SU-DHL-6 (cell line): ENCODE measurements around the gene AKT1.
A peak's percentile ranks its signal among the peaks of the same experiment; 100 is the strongest.

Experiments used
- H2AFZ ChIP-seq: fragments of 200-600 bp; sonication (generic); 2 replicates; pipeline ENCODE4 v1.6.1; 2014; ENCODE audit warnings: low read depth, mild to moderate bottlenecking, moderate library complexity, mixed read lengths, antibody characterized with exemption, low read length; ENCODE audit not compliant: severe bottlenecking
- H3F3A ChIP-seq: fragments of 200-600 bp; shearing (Covaris generic); 2 replicates; pipeline ENCODE4 v1.6.0; 2016; ENCODE audit warnings: antibody characterized with exemption, mild to moderate bottlenecking; ENCODE audit not compliant: insufficient read depth
- H3K27ac ChIP-seq: fragments of 200-600 bp; sonication (generic); 2 replicates; pipeline ENCODE4 v1.5.1; 2016; ENCODE audit warnings: low read depth, mild to moderate bottlenecking, low read length, moderate library complexity, mixed read lengths
- H3K27me3 ChIP-seq: fragments of 200-600 bp; sonication (generic), shearing (Covaris generic); 2 replicates; pipeline ENCODE4 v1.6.0; 2014; ENCODE audit warnings: mild to moderate bottlenecking, low read length
- H3K36me3 ChIP-seq: fragments of 200-600 bp; sonication (generic); 2 replicates; pipeline ENCODE4 v1.6.1; 2014; ENCODE audit warnings: mild to moderate bottlenecking, low read length, mixed read lengths
- H3K4me2 ChIP-seq: fragments of 300-600, 200-600 bp; shearing (Covaris generic), sonication (generic); 2 replicates; pipeline ENCODE4 v1.6.0; 2014; ENCODE audit warnings: low read length, low read depth, mild to moderate bottlenecking; ENCODE audit not compliant: poor library complexity, severe bottlenecking
- H3K4me3 ChIP-seq: fragments of 200-600 bp; sonication (generic); 2 replicates; pipeline ENCODE4 v1.5.1; 2014; ENCODE audit warnings: antibody characterized with exemption, low read length, mild to moderate bottlenecking, mixed read lengths; ENCODE audit not compliant: insufficient read depth, poor library complexity, severe bottlenecking
- H3K79me2 ChIP-seq: fragments of 200-600 bp; sonication (generic); 2 replicates; pipeline ENCODE4 v1.6.1; 2014; ENCODE audit warnings: mild to moderate bottlenecking, low read length, moderate library complexity; ENCODE audit not compliant: insufficient read depth
- H3K9ac ChIP-seq: fragments of 200-600 bp; sonication (generic); 2 replicates; pipeline ENCODE4 v1.7.0; 2014; ENCODE audit warnings: mild to moderate bottlenecking, low read length
- H3K9me2 ChIP-seq: fragments of 200-600 bp; sonication (generic); replicated peaks from 2 replicates; pipeline ENCODE4 v1.6.1; 2014; ENCODE audit warnings: low read length; ENCODE audit not compliant: insufficient read depth
- H3K9me3 ChIP-seq: fragments of 200-600 bp; sonication (generic); 2 replicates; pipeline ENCODE4 v1.6.1; 2014; ENCODE audit warnings: low read length, mixed read lengths; ENCODE audit not compliant: insufficient read depth
- H4K20me1 ChIP-seq: fragments of 200-600 bp; sonication (generic); 2 replicates; pipeline ENCODE4 v1.6.1; 2014; ENCODE audit warnings: low read depth, mild to moderate bottlenecking, antibody characterized with exemption, low read length, moderate library complexity, mixed read lengths
- EZH2phosphoT487 ChIP-seq: fragments of 200-600 bp; sonication (generic), shearing (Covaris generic); conservative IDR thresholded peaks from 2 replicates; pipeline ENCODE4 v1.6.1; 2018; ENCODE audit warnings: mild to moderate bottlenecking, antibody characterized with exemption, low read length, moderate library complexity, mixed read lengths
- TF ChIP-seq, protein P1 (sequence below): fragments of 200-600 bp; sonication (generic); IDR thresholded peaks from one replicate; pipeline ENCODE4 v1.5.1; 2017; ENCODE audit warnings: antibody characterized with exemption, mild to moderate bottlenecking, low read length, moderate library complexity; ENCODE audit not compliant: insufficient read depth, poor library complexity, severe bottlenecking

AKT1 gene

DNA sequence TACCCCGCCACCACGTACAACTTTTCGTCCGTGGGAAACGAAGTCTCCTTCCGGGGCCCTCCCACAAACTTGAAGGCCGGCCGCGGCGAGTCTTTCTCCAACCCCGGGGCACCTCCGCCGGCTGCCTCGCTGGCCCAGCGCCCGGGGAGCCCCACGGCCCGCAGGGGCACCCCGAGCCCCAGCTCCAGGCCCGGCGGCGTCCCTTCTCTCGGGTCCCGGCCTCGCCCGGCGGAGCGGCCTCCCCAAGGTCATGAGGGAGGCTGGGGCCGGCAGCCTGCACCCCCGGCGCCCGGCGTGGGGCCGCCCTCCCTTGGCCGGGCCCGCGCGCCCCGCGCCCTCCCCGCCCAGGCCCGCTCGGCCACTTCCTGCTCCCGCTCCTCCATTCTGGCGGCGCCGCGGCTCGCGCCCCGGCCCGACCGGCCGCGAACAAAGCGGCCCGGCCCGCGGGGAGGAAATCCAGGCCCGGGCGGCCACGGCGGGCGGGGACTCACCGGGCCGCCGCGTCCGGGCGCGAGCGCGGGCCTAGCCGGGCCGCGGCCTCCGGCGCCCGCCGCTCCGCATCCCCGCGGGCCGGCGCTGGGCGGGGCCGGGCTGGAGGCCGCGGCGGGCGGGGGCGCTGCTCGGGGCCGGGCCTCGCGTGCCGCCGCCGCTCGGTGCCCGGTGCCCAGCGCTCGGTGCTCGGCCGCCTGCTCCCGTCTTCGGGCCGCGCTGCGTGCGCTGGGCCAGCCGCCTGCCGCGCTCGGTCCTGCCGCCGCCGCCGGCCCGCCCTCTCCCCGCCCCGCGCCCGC, at the start of gene AKT1:
Gene AKT1, minus strand, starts transcription at position 756 of the 788 bp plus-strand sequence. CDS start 3,105 bp downstream, outside the sequence.
- no peak for TF ChIP-seq EZH2phosphoT487
- TF ChIP-seq, protein P1, sequence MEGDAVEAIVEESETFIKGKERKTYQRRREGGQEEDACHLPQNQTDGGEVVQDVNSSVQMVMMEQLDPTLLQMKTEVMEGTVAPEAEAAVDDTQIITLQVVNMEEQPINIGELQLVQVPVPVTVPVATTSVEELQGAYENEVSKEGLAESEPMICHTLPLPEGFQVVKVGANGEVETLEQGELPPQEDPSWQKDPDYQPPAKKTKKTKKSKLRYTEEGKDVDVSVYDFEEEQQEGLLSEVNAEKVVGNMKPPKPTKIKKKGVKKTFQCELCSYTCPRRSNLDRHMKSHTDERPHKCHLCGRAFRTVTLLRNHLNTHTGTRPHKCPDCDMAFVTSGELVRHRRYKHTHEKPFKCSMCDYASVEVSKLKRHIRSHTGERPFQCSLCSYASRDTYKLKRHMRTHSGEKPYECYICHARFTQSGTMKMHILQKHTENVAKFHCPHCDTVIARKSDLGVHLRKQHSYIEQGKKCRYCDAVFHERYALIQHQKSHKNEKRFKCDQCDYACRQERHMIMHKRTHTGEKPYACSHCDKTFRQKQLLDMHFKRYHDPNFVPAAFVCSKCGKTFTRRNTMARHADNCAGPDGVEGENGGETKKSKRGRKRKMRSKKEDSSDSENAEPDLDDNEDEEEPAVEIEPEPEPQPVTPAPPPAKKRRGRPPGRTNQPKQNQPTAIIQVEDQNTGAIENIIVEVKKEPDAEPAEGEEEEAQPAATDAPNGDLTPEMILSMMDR = no peak
- Histone ChIP-seq H3K27me3 (no peaks in the 10 kb centered on the region), H3K27ac (peak within 1 kb of the TSS; percentile 36), H3K4me2 (peak within 1 kb of the TSS; percentile 88), H3K9me3 (no peaks in the 10 kb centered on the region), H4K20me1 (no peaks in the 10 kb centered on the region), H3K9me2 (no peaks in the 10 kb centered on the region), H3K4me3 (peak within 1 kb of the TSS; percentile 71), H3K36me3 (no peaks in the 10 kb centered on the region), H3K9ac (peak within 1 kb of the TSS; percentile 85), H3K79me2 (peaks cover 8% of the 10 kb centered on the region; the same call in 1 of the 2 replicates), H3F3A (peaks cover 19% of the 10 kb centered on the region), H2AFZ (peak within 1 kb of the TSS; percentile 91)

DNA sequence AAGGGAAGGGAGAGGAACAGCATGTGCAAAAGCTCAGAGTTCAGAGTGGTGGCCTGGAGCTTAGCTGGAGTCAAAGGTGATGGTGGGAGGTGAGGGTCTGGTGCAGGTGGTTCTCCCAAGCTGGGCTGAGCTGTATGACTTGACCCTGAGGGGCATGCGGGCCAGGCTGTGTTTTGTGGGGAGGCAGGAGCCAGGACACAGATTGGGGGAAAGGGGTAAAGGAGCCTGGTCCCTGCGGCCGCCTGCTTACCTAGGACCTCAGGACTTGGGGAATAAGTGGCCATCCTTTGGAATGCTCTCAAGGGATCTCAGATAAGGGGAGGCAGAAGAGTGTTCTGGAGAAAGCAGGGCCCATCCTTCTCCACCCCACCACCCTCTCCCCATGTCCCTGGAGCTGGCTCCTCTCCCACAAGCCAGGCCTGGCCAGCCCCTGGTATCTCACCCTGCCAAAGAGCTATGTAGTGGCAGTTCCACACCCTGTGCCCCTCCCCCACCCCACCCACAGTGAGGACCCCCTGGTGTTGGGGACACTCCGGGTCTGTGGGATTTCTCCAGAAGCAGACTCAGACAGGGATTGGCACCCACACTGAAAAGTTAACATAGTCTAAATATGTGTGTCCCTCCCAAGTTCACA, 49.6 kb upstream of the AKT1 start:
- no peaks in the 10 kb centered on the region for H3K27me3 ChIP-seq
- no peaks in the 10 kb centered on the region for H4K20me1 ChIP-seq
- H3K4me2 ChIP-seq = no peak overlapping the region
- no peaks in the 10 kb centered on the region for H3K9me2 ChIP-seq
- H3F3A ChIP-seq = no peaks in the 10 kb centered on the region
- no peak overlapping the region for H3K4me3 ChIP-seq
- H3K9me3 ChIP-seq = no peaks in the 10 kb centered on the region
- no peak overlapping the region for H3K9ac ChIP-seq
- H3K36me3 ChIP-seq = no peaks in the 10 kb centered on the region
- H3K27ac ChIP-seq = no peak overlapping the region
- no peaks in the 10 kb centered on the region for H3K79me2 ChIP-seq
- TF ChIP-seq, protein P1 = no peak
- no peak overlapping the region for H2AFZ ChIP-seq

DNA sequence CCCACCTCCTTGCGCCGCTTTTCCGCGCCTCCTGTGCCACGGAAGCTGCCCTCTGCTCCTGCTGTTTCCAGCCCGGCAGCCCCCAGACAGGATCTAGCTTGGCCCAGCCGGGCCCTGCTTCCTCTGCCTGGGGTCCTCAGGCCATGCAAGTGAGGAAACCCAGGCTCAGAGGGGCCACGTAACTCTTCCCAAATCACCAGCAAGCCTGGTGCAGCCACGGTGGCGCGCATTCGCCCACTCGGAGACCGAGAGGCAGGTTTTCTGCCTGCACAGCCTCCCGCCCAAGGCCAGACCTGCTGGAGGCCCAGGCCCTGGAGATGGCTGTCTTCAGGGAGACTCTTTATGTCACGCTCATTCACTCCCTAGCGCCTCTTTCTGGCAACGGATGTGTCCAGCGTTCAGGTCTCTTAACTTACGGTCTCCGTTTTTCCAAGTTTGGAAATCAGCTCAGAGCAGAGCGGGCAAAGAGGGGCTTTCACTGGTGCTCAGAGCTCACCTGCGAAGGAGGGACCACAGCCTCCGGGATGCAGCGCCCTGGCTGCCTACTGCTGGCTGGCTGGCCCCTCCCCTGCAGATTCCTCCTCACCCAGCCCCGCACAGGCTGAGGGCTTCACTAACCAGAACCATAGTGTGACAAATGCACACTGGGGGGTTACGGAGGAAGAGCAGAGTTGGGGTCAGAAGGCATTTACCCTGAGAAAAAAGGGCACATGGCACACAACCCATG, 48.9 kb upstream of the AKT1 start:
- no peaks in the 10 kb centered on the region for H3F3A ChIP-seq
- TF ChIP-seq EZH2phosphoT487 = no peak
- TF ChIP-seq, protein P1 = no peak
- H3K9me2 ChIP-seq = no peaks in the 10 kb centered on the region
- no peak overlapping the region for H3K4me2 ChIP-seq
- H3K79me2 ChIP-seq = no peaks in the 10 kb centered on the region
- no peak overlapping the region for H2AFZ ChIP-seq
- H3K36me3 ChIP-seq = no peaks in the 10 kb centered on the region
- H3K9me3 ChIP-seq = no peaks in the 10 kb centered on the region
- H3K27ac ChIP-seq = no peak overlapping the region
- no peak overlapping the region for H3K9ac ChIP-seq
- no peaks in the 10 kb centered on the region for H3K27me3 ChIP-seq
- no peaks in the 10 kb centered on the region for H4K20me1 ChIP-seq
- no peak overlapping the region for H3K4me3 ChIP-seq
